Caco-2 (cell line): ENCODE measurements around the gene DYNLT3. TPM values are rescaled to one million over a fixed set of nuclear protein-coding genes. Genes with fewer than 3 reads are reported as not detected.
A peak's percentile ranks its signal among the peaks of the same experiment; 100 is the strongest.

Source experiments
- BruUV-seq: library from RNA; stranded (reverse); fragments of 400-500 nt; replicated peaks from 2 replicates; lab custom pipeline; 2021; lab: Mats Ljungman, UMichigan
- CTCF ChIA-PET: fragments of 300-600 bp; sonication (Branson Sonifier 250); formaldehyde crosslinking; loops from one replicate; lab custom pipeline; 2022; ENCODE audit warnings: antibody characterized with exemption; lab: Charles Lee
- POLR2A ChIA-PET: fragments of 300-600 bp; sonication (Branson Sonifier 250); formaldehyde crosslinking; loops from one replicate; lab custom pipeline; 2022; ENCODE audit warnings: antibody characterized with exemption; lab: Charles Lee
- DNase-seq, 2 experiments: peaks; one replicate each; pipeline versions ENCODE4 v3.0.0 to v3.0.0-alpha.2; 2020 to 2022
- H3K27me3 ChIP-seq: replicated peaks from 2 replicates; pipeline ENCODE4 v1.6.0; 2011; ENCODE audit warnings: low read length; ENCODE audit not compliant: control insufficient read depth, insufficient read depth
- H3K36me3 ChIP-seq: 2 replicates; pipeline ENCODE4 v1.5.1; 2011; ENCODE audit warnings: low read length; ENCODE audit not compliant: control insufficient read depth, insufficient read depth
- H3K4me1 ChIP-seq: fragments of 250-450 bp; sonication (Bioruptor Pico); 2 replicates; pipeline ENCODE4 v1.5.1; 2020; ENCODE audit warnings: mild to moderate bottlenecking
- H3K4me3 ChIP-seq: 2 replicates; pipeline ENCODE4 v1.5.1; 2011; ENCODE audit warnings: low read depth, mild to moderate bottlenecking, control low read depth, low read length
- H3K9me3 ChIP-seq: fragments of 250-450 bp; sonication (Bioruptor Pico); 2 replicates; pipeline ENCODE4 v1.5.1; 2020; ENCODE audit warnings: mild to moderate bottlenecking, moderate library complexity
- H3K27ac Mint-ChIP-seq: one replicate; pipeline ENCODE4 v1.8.0; 2022; ENCODE audit warnings: mixed read lengths; ENCODE audit not compliant: unreplicated experiment
- H3K27me3 Mint-ChIP-seq: one replicate; pipeline ENCODE4 v1.8.0; 2022; ENCODE audit warnings: mixed read lengths; ENCODE audit not compliant: insufficient read depth, unreplicated experiment
- H3K36me3 Mint-ChIP-seq: one replicate; pipeline ENCODE4 v1.8.0; 2022; ENCODE audit warnings: mild to moderate bottlenecking, mixed read lengths; ENCODE audit not compliant: insufficient read depth, unreplicated experiment
- H3K4me1 Mint-ChIP-seq: one replicate; pipeline ENCODE4 v1.8.0; 2022; ENCODE audit warnings: low read depth, mixed read lengths; ENCODE audit not compliant: unreplicated experiment
- H3K4me3 Mint-ChIP-seq: one replicate; pipeline ENCODE4 v1.8.0; 2022; ENCODE audit warnings: mild to moderate bottlenecking, moderate library complexity, mixed read lengths; ENCODE audit not compliant: unreplicated experiment
- H3K9me3 Mint-ChIP-seq: one replicate; pipeline ENCODE4 v1.8.0; 2022; ENCODE audit warnings: mixed read lengths; ENCODE audit not compliant: unreplicated experiment
- intact Hi-C: fragments of 100-400 bp; cut with micrococcal nuclease; formaldehyde crosslinking; loops from one replicate; pipeline ENCODE4 v1.10.0; 2022; ENCODE audit not compliant: unreplicated experiment
- total RNA-seq: library from RNA; stranded (reverse); gene quantifications from 2 replicates; pipeline ENCODE4 v1.2.3, GENCODE V29; 2022
- TF ChIP-seq, protein P1 (sequence below), 2 experiments: fragments of 200-600 bp in 1 of 2; IDR thresholded peaks; 1 replicate in 1 of 2; 2 replicates in 1 of 2; pipeline versions ENCODE4 v1.5.1 to v1.8.0; 2011 to 2022; ENCODE audit warnings: antibody characterized with exemption in 1 of 2, control low read depth in 1 of 2, inconsistent platforms in 1 of 2, low read depth in 1 of 2, low read length in 1 of 2, mild to moderate bottlenecking in 1 of 2, moderate library complexity in 1 of 2; ENCODE audit not compliant: insufficient read depth in 1 of 2, severe bottlenecking in 1 of 2, unreplicated experiment in 1 of 2

Gene DYNLT3
- total RNA-seq, 1 experiment from 2014 or later = 26.9 TPM

DNA sequence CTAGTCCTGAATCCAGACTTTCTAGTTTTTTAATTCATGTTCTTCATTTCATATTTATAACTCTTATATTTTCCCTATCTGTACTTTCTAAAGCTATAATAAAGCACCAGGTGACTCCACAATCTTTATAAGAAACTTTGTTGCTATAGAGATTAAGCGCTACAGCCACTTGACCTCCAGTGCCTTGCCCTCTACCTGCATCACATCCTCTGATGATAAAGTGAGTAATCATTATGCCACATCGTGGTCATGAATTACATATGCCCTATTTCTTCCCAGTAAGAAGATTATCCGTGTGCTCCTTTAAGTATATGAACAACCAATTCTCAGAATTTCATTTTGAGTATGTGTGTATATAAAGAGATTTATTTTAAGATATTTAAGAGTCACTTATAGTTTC lies 6.8 kb upstream of the DYNLT3 start:
- Histone ChIP-seq H3K9me3 (no peaks in the 10 kb centered on the region), H3K36me3 (no peaks in the 10 kb centered on the region), H3K27me3 (no peaks in the 10 kb centered on the region), H3K4me1 (no peaks in the 10 kb centered on the region), H3K4me3 (no peak overlapping the region)
- no peak overlapping the region for H3K27ac Mint-ChIP-seq
- TF ChIP-seq, protein P1, sequence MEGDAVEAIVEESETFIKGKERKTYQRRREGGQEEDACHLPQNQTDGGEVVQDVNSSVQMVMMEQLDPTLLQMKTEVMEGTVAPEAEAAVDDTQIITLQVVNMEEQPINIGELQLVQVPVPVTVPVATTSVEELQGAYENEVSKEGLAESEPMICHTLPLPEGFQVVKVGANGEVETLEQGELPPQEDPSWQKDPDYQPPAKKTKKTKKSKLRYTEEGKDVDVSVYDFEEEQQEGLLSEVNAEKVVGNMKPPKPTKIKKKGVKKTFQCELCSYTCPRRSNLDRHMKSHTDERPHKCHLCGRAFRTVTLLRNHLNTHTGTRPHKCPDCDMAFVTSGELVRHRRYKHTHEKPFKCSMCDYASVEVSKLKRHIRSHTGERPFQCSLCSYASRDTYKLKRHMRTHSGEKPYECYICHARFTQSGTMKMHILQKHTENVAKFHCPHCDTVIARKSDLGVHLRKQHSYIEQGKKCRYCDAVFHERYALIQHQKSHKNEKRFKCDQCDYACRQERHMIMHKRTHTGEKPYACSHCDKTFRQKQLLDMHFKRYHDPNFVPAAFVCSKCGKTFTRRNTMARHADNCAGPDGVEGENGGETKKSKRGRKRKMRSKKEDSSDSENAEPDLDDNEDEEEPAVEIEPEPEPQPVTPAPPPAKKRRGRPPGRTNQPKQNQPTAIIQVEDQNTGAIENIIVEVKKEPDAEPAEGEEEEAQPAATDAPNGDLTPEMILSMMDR (IDR thresholded peaks at IDR 0.05; ENCODE audit: insufficient read depth in 1 of 2, low read depth in 1 of 2, low read length in 1 of 2, severe bottlenecking in 1 of 2, unreplicated experiment in 1 of 2) = no peak
- ChIA-PET POLR2A (no interaction called here), CTCF (no interaction called here)
- H3K27me3 Mint-ChIP-seq = no peaks in the 10 kb centered on the region
- H3K4me3 Mint-ChIP-seq = no peak overlapping the region
- intact Hi-C loops = no loop called here
- no peak for DNase-seq
- no peaks in the 10 kb centered on the region for H3K4me1 Mint-ChIP-seq
- BruUV-seq = no TSS peak
- H3K9me3 Mint-ChIP-seq = no peaks in the 10 kb centered on the region
- no peaks in the 10 kb centered on the region for H3K36me3 Mint-ChIP-seq

DNA sequence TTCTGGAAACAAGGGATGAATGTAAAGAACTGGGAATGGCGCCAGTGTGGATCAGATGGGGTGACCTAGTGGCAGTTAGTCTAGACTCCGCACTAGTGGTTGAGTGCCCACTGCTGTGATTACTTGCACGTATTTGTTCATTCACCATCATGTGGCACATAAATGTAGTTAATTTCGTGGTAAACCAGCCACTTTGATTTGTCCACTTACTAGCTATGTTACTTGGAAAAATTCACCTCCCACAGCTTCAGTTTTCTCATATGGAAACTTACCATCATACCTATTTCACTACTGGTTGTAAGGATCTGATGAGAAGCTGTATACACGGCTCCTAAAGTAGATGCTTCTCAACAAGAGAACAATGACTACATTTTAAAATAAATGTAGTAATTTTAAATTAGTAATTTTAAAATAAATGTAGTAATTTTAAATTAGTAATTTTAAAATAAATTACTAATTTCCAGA lies 394 bp upstream of the DYNLT3 start:
- TF ChIP-seq, protein P1 (IDR thresholded peaks at IDR 0.05; ENCODE audit: insufficient read depth in 1 of 2, low read depth in 1 of 2, low read length in 1 of 2, severe bottlenecking in 1 of 2, unreplicated experiment in 1 of 2) = no peak
- no peaks in the 10 kb centered on the region for H3K27me3 Mint-ChIP-seq
- ChIA-PET CTCF (no interaction called here), POLR2A (no interaction called here)
- no peaks in the 10 kb centered on the region for H3K9me3 Mint-ChIP-seq
- H3K27ac Mint-ChIP-seq = peak overlapping the region; percentile 63
- peak overlapping the region; percentile 87 for H3K4me3 ChIP-seq
- H3K36me3 Mint-ChIP-seq = peaks cover 6% of the 10 kb centered on the region
- DNase-seq = no peak
- H3K4me3 Mint-ChIP-seq = peak overlapping the region; percentile 70
- no peaks in the 10 kb centered on the region for H3K4me1 Mint-ChIP-seq
- intact Hi-C loops = loop anchor here (5.0 kb wide), 1 partner anchor 60 kb away; no protein-coding TSS in a partner anchor
- no peaks in the 10 kb centered on the region for H3K36me3 ChIP-seq
- H3K9me3 ChIP-seq = no peaks in the 10 kb centered on the region
- TSS peak; percentile 95 for BruUV-seq
- H3K27me3 ChIP-seq = no peaks in the 10 kb centered on the region
- H3K4me1 ChIP-seq = peaks cover 6% of the 10 kb centered on the region; the same call in 1 of the 2 replicates

DNA sequence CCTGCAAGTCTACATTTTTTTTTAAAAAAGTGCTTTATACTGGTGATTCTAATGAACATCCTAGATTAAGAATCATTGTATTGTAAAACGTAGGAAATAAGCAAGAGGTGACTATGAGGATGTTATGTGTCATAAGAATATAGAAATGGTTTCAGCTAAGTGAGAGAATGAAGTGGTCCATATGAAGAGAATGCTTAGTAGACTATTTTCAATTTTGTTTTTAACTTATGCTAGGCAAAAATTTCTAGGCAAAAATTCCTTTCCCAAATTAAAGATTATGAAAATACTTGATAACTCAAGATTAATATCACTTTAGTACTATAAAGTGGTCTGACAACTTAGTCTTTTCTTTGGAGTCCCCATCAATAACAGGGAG lies 825 bp downstream of the DYNLT3 start:
- CTCF ChIA-PET = no interaction called here
- Histone ChIP-seq H3K36me3 (no peaks in the 10 kb centered on the region), H3K4me1 (peaks cover 6% of the 10 kb centered on the region; the same call in 1 of the 2 replicates), H3K9me3 (no peaks in the 10 kb centered on the region), H3K27me3 (no peaks in the 10 kb centered on the region), H3K4me3 (peak overlapping the region; percentile 87)
- POLR2A ChIA-PET = interaction anchor here (0.5 kb wide), 1 partner anchor 220 kb away, joined by 4 read pairs; no protein-coding TSS in a partner anchor
- intact Hi-C loops = loop anchor here (5.0 kb wide), 1 partner anchor 61 kb away; no protein-coding TSS in a partner anchor
- H3K9me3 Mint-ChIP-seq = no peaks in the 10 kb centered on the region
- DNase-seq = no peak
- peaks cover 6% of the 10 kb centered on the region for H3K36me3 Mint-ChIP-seq
- H3K4me3 Mint-ChIP-seq = peak overlapping the region; percentile 70
- H3K27ac Mint-ChIP-seq = no peak overlapping the region
- TF ChIP-seq, protein P1 (IDR thresholded peaks at IDR 0.05; ENCODE audit: insufficient read depth in 1 of 2, low read depth in 1 of 2, low read length in 1 of 2, severe bottlenecking in 1 of 2, unreplicated experiment in 1 of 2) = no peak
- BruUV-seq = no TSS peak
- no peaks in the 10 kb centered on the region for H3K27me3 Mint-ChIP-seq
- H3K4me1 Mint-ChIP-seq = no peaks in the 10 kb centered on the region
